SK-N-SH (cell line): ENCODE results near the gene SLC7A5. TPM values are rescaled to one million over a fixed set of nuclear protein-coding genes. Genes with fewer than 3 reads are reported as not detected.
"Not testable (repeated sequence)": the region's sequence is repeated elsewhere in the genome, so short reads cannot be mapped to it uniquely, and the experiment has no call there.

Experiments
- CTCF ChIA-PET: fragments of 300-600, 350-600 bp; formaldehyde crosslinking; extraction: SDS; loops from one replicate; lab custom pipeline; 2021; lab: Yijun Ruan, JAX
- POLR2A ChIA-PET: fragments of 350-600 bp; sonication (Branson Sonifier 250); formaldehyde crosslinking; extraction: SDS; loops from one replicate; lab custom pipeline; 2020; ENCODE audit warnings: antibody characterized with exemption, inconsistent platforms; lab: Yijun Ruan, JAX
- DNase-seq: peaks from one replicate; pipeline ENCODE4 v3.0.0; 2012
- H2AFZ ChIP-seq: fragments of 200-600 bp; sonication (generic); 2 replicates; pipeline ENCODE4 v1.8.1; 2016; ENCODE audit warnings: antibody characterized with exemption, mild to moderate bottlenecking, low read depth
- H3F3A ChIP-seq: fragments of 200-600 bp; sonication (generic); replicated peaks from 2 replicates; pipeline ENCODE3; 2016; ENCODE audit warnings: antibody characterized with exemption, mild to moderate bottlenecking; ENCODE audit not compliant: insufficient read depth
- H3K27ac ChIP-seq, 2 experiments: fragments of 200-500 bp in 1 of 2; fragments of 200-600 bp in 1 of 2; sonication (Bioruptor generic) in 1 of 2; sonication (generic), shearing (Covaris generic) in 1 of 2; 2 replicates each; pipeline versions ENCODE4 v1.5.1 to v1.6.1; 2014 to 2016; ENCODE audit warnings: low read depth in 2 of 2, inconsistent platforms in 1 of 2, low read length in 1 of 2, mild to moderate bottlenecking in 1 of 2, mixed read lengths in 1 of 2
- H3K27me3 ChIP-seq: fragments of 200-600 bp; sonication (generic), shearing (Covaris generic); 2 replicates; pipeline ENCODE4 v1.6.1; 2016; ENCODE audit warnings: mixed run types; ENCODE audit not compliant: insufficient read depth
- H3K36me3 ChIP-seq, 2 experiments: fragments of 200-500 bp in 1 of 2; fragments of 200-600 bp in 1 of 2; sonication (Bioruptor generic) in 1 of 2; sonication (generic) in 1 of 2; replicated peaks in 1 of 2; 2 replicates each; pipeline versions ENCODE3 to v1.5.1; 2014 to 2016; ENCODE audit warnings: low read length in 1 of 2, mild to moderate bottlenecking in 1 of 2; ENCODE audit not compliant: insufficient read depth in 2 of 2, control insufficient read depth in 1 of 2
- H3K4me1 ChIP-seq, 2 experiments: fragments of 200-500 bp in 1 of 2; fragments of 200-600 bp in 1 of 2; sonication (Bioruptor generic) in 1 of 2; sonication (generic), shearing (Covaris generic) in 1 of 2; 2 replicates each; pipeline versions ENCODE4 v1.5.1 to v1.6.1; 2014 to 2016; ENCODE audit warnings: low read depth in 1 of 2, low read length in 1 of 2, mixed run types in 1 of 2; ENCODE audit not compliant: insufficient read depth in 2 of 2, control insufficient read depth in 1 of 2
- H3K4me2 ChIP-seq: fragments of 200-600 bp; sonication (generic), shearing (Covaris generic); 2 replicates; pipeline ENCODE4 v1.6.1; 2017; ENCODE audit warnings: mixed run types
- H3K4me3 ChIP-seq, 2 experiments: fragments of 200-500 bp in 1 of 2; fragments of 200-600 bp in 1 of 2; sonication (Bioruptor generic) in 1 of 2; sonication (generic), shearing (Covaris generic) in 1 of 2; 2 replicates each; pipeline versions ENCODE4 v1.5.1 to v1.8.1; 2014 to 2016; ENCODE audit warnings: low read depth in 2 of 2, inconsistent platforms in 1 of 2, low read length in 1 of 2, mild to moderate bottlenecking in 1 of 2, mixed read lengths in 1 of 2, moderate library complexity in 1 of 2
- H3K79me2 ChIP-seq: fragments of 200-600 bp; sonication (generic); 2 replicates; pipeline ENCODE4 v1.8.1; 2017; ENCODE audit warnings: mild to moderate bottlenecking; ENCODE audit not compliant: insufficient read depth
- H3K9ac ChIP-seq: fragments of 200-600 bp; sonication (generic); 2 replicates; pipeline ENCODE4 v1.6.1; 2017; ENCODE audit warnings: mixed run types
- H3K9me2 ChIP-seq: fragments of 200-600 bp; sonication (generic); 2 replicates; pipeline ENCODE4 v1.6.1; 2017; ENCODE audit warnings: mixed run types
- H3K9me3 ChIP-seq: fragments of 200-600 bp; sonication (generic); 2 replicates; pipeline ENCODE4 v1.6.1; 2017; ENCODE audit warnings: mixed run types, mild to moderate bottlenecking, moderate library complexity
- H4K20me1 ChIP-seq: fragments of 200-600 bp; sonication (generic); 2 replicates; pipeline ENCODE4 v1.6.1; 2017; ENCODE audit warnings: mild to moderate bottlenecking, mixed run types; ENCODE audit not compliant: insufficient read depth
- CHD2 ChIP-seq: fragments of 150-350 bp; IDR thresholded peaks from 2 replicates; pipeline ENCODE4 v1.6.1; 2018; ENCODE audit warnings: low read length; ENCODE audit not compliant: partially characterized antibody
- ELF1 ChIP-seq: IDR thresholded peaks from 2 replicates; pipeline ENCODE4 v1.4.0; 2012
- EZH2phosphoT487 ChIP-seq: fragments of 200-600 bp; sonication (generic); IDR thresholded peaks from 2 replicates; pipeline ENCODE4 v1.6.1; 2017; ENCODE audit warnings: low read depth, mixed run types, mild to moderate bottlenecking, antibody characterized with exemption, moderate library complexity, borderline replicate concordance
- FOXJ3 ChIP-seq: sonication (generic); formaldehyde crosslinking; IDR thresholded peaks from 2 replicates; pipeline ENCODE4 v1.5.1; 2020; ENCODE audit warnings: mild to moderate bottlenecking, missing genetic modification reagents
- FOXM1 ChIP-seq: IDR thresholded peaks from 2 replicates; pipeline ENCODE4 v1.4.0; 2012; ENCODE audit warnings: low read depth, mild to moderate bottlenecking
- MXI1 ChIP-seq: IDR thresholded peaks from 2 replicates; pipeline ENCODE4 v1.6.1; 2012; ENCODE audit warnings: mild to moderate bottlenecking, low read depth, low read length, improper control_type of control experiment
- POLR2AphosphoS5 ChIP-seq: IDR thresholded peaks from 2 replicates; pipeline ENCODE4 v1.6.1; 2012; ENCODE audit warnings: low read depth, low read length
- WGBS: methylation state at CpG from one replicate; pipeline ENCODE4 v1.1.6; 2017; ENCODE audit warnings: low lambda C conversion rate; 5-methylcytosine and 5-hydroxymethylcytosine counted together
- polyA plus RNA-seq, 3 experiments: library from polyadenylated mRNA; depleted of rRNA; stranded (reverse); fragments of >200 nt; gene quantifications; 2 replicates each; pipeline ENCODE4 v1.2.3, GENCODE V29; 2012
- TF ChIP-seq, protein P1 (sequence below): IDR thresholded peaks from 2 replicates; pipeline ENCODE4 v1.4.0; 2012; ENCODE audit warnings: low read depth
- TF ChIP-seq, protein P2 (sequence below): fragments of 200-600 bp; sonication (generic); IDR thresholded peaks from 2 replicates; pipeline ENCODE4 v1.6.1; 2017; ENCODE audit warnings: antibody characterized with exemption, mild to moderate bottlenecking, moderate library complexity

The SLC7A5 gene
- polyA plus RNA-seq, 1 of the 3 experiments (the other 2 are of a cell fraction) = 15.1 TPM

DNA sequence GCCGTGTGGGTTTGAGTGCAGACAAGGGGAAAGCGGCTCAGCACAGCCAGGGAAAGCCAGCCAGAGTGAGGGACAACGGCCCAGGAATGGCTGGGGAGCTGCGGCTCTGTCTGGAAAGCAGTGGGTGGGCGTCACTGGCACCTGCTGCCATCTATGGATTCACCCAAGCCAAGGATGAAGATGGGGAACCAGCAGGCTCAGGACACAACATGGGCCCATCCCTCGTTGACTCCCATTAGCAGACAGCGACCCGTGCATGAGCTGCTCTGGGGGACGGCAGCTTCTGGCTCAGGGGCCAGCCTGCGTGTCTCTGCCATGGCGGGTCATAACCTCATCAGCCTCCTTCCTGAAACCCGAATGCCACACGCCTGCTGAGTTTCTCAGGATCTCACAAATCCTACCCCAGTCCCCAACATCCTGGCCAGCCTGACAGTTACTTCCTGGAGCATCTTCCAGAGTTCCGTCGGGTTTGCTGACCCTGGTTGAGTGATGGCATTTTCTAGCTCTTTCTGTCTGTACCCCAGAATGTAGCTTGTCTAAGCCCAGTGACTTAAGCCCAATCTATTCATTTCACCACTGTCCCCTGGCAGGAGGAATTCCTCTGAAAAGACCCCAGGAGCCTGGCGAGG lies 50.7 kb downstream of the SLC7A5 start:
- Histone ChIP-seq H3K4me2 (no peak overlapping the region), H2AFZ (no peak overlapping the region), H3K9ac (no peak overlapping the region), H3F3A (no peaks in the 10 kb centered on the region), H4K20me1 (no peaks in the 10 kb centered on the region), H3K79me2 (no peaks in the 10 kb centered on the region), H3K27me3 (no peaks in the 10 kb centered on the region), H3K27ac (no peak overlapping the region), H3K4me3 (no peak overlapping the region), H3K9me3 (0 out of 2 replicates have a peak, but pooled peaks cover 4% of the 10 kb centered on the region), H3K9me2 (no peaks in the 10 kb centered on the region), H3K4me1 (peaks cover 0 to 2% of the 10 kb centered on the region in 2 experiments; a peak in 1 of 4 replicates), H3K36me3 (no peaks in the 10 kb centered on the region)
- no peak for DNase-seq
- 84% methylated on average over 14 of the region's 16 CpGs for WGBS
- TF ChIP-seq MXI1 (no peak), FOXJ3 (no peak), CHD2 (no peak)
- TF ChIP-seq, protein P1, sequence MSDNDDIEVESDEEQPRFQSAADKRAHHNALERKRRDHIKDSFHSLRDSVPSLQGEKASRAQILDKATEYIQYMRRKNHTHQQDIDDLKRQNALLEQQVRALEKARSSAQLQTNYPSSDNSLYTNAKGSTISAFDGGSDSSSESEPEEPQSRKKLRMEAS = no peak
- ChIA-PET CTCF (interaction anchor here (1.2 to 1.9 kb wide), 2 partner anchors 39 to 53 kb away, joined by 5 read pairs; no protein-coding TSS in a partner anchor), POLR2A (interaction anchor here (0.9 kb wide), 1 partner anchor 17 kb away, joined by 6 read pairs; no protein-coding TSS in a partner anchor)

DNA sequence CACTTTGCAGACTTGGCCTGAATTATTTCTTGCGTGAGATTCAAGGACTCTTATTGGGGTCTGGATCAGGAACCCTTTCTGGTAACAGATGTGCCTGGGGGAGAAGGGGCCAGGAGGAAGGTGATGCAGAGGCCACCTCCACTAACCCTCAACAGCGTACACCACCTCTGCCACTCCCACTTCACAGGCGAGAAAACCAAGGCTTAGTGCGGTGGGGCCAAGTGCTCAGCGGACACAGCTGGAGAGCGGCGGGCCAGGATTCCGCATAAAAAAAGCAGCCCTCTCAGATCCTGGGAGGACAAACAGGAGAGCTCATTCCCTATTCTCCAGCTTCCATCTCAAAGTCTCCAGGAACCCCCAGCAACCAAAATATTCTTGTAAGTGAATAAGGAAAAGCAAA lies 51.4 kb downstream of the SLC7A5 start:
- ChIA-PET CTCF (interaction anchor here (1.9 kb wide), 1 partner anchor 39 kb away, joined by 5 read pairs; no protein-coding TSS in a partner anchor), POLR2A (no interaction called here)

DNA sequence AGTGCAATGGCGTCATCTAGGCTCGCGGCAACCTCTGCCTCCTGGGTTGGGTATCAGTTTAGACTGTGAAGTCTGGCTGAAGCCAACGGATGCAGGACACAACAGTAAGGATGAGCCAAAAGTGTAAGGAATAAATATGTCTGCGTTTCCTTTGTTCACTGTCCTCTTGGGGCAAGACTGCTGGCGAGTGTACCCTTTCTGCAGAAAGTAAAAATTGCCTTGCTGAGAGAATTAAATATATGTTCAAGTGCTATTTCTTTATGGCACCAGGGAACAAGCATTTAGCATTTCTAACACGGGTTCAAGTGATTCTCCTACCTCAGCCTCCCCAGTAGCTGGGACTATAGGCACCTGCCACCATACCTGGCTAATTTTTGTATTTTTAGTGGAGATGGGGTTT lies 51.9 kb downstream of the SLC7A5 start:
- H3K27me3 ChIP-seq, H3K79me2 ChIP-seq, H3K4me1 ChIP-seq, H3K27ac ChIP-seq, H3K4me3 ChIP-seq, H3K9ac ChIP-seq, H3K36me3 ChIP-seq, H3F3A ChIP-seq, H3K9me3 ChIP-seq, H2AFZ ChIP-seq, H3K9me2 ChIP-seq, POLR2A ChIA-PET, CTCF ChIA-PET, DNase-seq, H4K20me1 ChIP-seq, H3K4me2 ChIP-seq: not testable (repeated sequence)
- WGBS = 60% methylated on average over 7 of the region's 7 CpGs

More for the DNA sequence above, 51.4 kb downstream of the SLC7A5 start:
- Histone ChIP-seq H3K27ac (no peak overlapping the region), H3K27me3 (no peaks in the 10 kb centered on the region), H3F3A (no peaks in the 10 kb centered on the region), H2AFZ (no peak overlapping the region), H3K79me2 (no peaks in the 10 kb centered on the region), H4K20me1 (no peaks in the 10 kb centered on the region), H3K4me3 (no peak overlapping the region), H3K36me3 (no peaks in the 10 kb centered on the region), H3K9me2 (no peaks in the 10 kb centered on the region), H3K4me2 (no peak overlapping the region), H3K4me1 (peaks cover 0 to 2% of the 10 kb centered on the region in 2 experiments; a peak in 1 of 4 replicates), H3K9me3 (0 out of 2 replicates have a peak, but pooled peaks cover 4% of the 10 kb centered on the region), H3K9ac (no peak overlapping the region)
- WGBS = 92% methylated on average over 8 of the region's 8 CpGs
- DNase-seq = no peak
- TF ChIP-seq ELF1 (no peak), FOXM1 (no peak), POLR2AphosphoS5 (no peak), MXI1 (no peak), EZH2phosphoT487 (no peak)
- TF ChIP-seq, protein P2, sequence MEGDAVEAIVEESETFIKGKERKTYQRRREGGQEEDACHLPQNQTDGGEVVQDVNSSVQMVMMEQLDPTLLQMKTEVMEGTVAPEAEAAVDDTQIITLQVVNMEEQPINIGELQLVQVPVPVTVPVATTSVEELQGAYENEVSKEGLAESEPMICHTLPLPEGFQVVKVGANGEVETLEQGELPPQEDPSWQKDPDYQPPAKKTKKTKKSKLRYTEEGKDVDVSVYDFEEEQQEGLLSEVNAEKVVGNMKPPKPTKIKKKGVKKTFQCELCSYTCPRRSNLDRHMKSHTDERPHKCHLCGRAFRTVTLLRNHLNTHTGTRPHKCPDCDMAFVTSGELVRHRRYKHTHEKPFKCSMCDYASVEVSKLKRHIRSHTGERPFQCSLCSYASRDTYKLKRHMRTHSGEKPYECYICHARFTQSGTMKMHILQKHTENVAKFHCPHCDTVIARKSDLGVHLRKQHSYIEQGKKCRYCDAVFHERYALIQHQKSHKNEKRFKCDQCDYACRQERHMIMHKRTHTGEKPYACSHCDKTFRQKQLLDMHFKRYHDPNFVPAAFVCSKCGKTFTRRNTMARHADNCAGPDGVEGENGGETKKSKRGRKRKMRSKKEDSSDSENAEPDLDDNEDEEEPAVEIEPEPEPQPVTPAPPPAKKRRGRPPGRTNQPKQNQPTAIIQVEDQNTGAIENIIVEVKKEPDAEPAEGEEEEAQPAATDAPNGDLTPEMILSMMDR = no peak
